H9 (cell line): ENCODE data around the gene DPM3. TPM values are rescaled to one million over a fixed set of nuclear protein-coding genes. Genes with fewer than 3 reads are reported as not detected.

ENCODE experiments used
- DNase-seq: peaks from one replicate; pipeline ENCODE4 v3.0.0-alpha.2; 2017
- H2AFZ ChIP-seq: one replicate; pipeline ENCODE4 v1.6.1; 2013; ENCODE audit warnings: mild to moderate bottlenecking, low read length, control low read depth, moderate library complexity
- H2AK5ac ChIP-seq: 2 replicates; pipeline ENCODE4 v1.6.1; 2013; ENCODE audit warnings: low read length, control low read depth, mixed read lengths; ENCODE audit not compliant: insufficient read length
- H2BK120ac ChIP-seq: one replicate; pipeline ENCODE4 v1.6.1; 2013; ENCODE audit warnings: low read depth, mild to moderate bottlenecking, low read length, control low read depth, inconsistent platforms; ENCODE audit not compliant: poor library complexity, severe bottlenecking
- H2BK12ac ChIP-seq: 2 replicates; pipeline ENCODE4 v1.6.1; 2013; ENCODE audit warnings: low read length, control low read depth, mixed read lengths, low read depth; ENCODE audit not compliant: insufficient read length
- H2BK15ac ChIP-seq: 2 replicates; pipeline ENCODE4 v1.6.1; 2013; ENCODE audit warnings: low read depth, low read length, control low read depth
- H2BK20ac ChIP-seq: one replicate; pipeline ENCODE4 v1.6.1; 2013; ENCODE audit warnings: low read depth, mild to moderate bottlenecking, low read length, control low read depth, inconsistent platforms; ENCODE audit not compliant: poor library complexity, severe bottlenecking
- H2BK5ac ChIP-seq: 2 replicates; pipeline ENCODE4 v1.6.1; 2013; ENCODE audit warnings: low read length, control low read depth, mixed read lengths; ENCODE audit not compliant: insufficient read length
- H3K14ac ChIP-seq: 2 replicates; pipeline ENCODE4 v1.6.1; 2013; ENCODE audit warnings: low read length, control low read depth; ENCODE audit not compliant: insufficient read depth
- H3K18ac ChIP-seq: 2 replicates; pipeline ENCODE4 v1.6.1; 2013; ENCODE audit warnings: low read depth, mild to moderate bottlenecking, mixed read lengths, low read length, control low read depth; ENCODE audit not compliant: insufficient read length
- H3K23ac ChIP-seq: 2 replicates; pipeline ENCODE4 v1.6.1; 2013; ENCODE audit warnings: low read length, control low read depth, mixed read lengths, low read depth; ENCODE audit not compliant: insufficient read length
- H3K23me2 ChIP-seq: 2 replicates; pipeline ENCODE4 v1.6.1; 2013; ENCODE audit warnings: low read depth, mild to moderate bottlenecking, mixed read lengths, low read length, control low read depth; ENCODE audit not compliant: insufficient read length, poor library complexity, severe bottlenecking
- H3K27ac ChIP-seq: 2 replicates; pipeline ENCODE4 v1.5.1; 2013; ENCODE audit warnings: low read length, control low read depth, mixed read lengths, low read depth; ENCODE audit not compliant: insufficient read length
- H3K27me3 ChIP-seq: 2 replicates; pipeline ENCODE4 v1.6.1; 2013; ENCODE audit warnings: low read length, control low read depth, inconsistent platforms; ENCODE audit not compliant: insufficient read depth
- H3K4ac ChIP-seq: 2 replicates; pipeline ENCODE4 v1.6.1; 2013; ENCODE audit warnings: low read depth, mild to moderate bottlenecking, control low read depth, inconsistent platforms, low read length, moderate library complexity
- H3K4me1 ChIP-seq: 2 replicates; pipeline ENCODE4 v1.6.1; 2013; ENCODE audit warnings: low read length, control low read depth, inconsistent platforms; ENCODE audit not compliant: insufficient read depth
- H3K4me2 ChIP-seq: 2 replicates; pipeline ENCODE4 v1.6.1; 2013; ENCODE audit warnings: low read length, control low read depth, mixed read lengths; ENCODE audit not compliant: insufficient read length, insufficient read depth
- H3K56ac ChIP-seq: 2 replicates; pipeline ENCODE4 v1.6.1; 2013; ENCODE audit warnings: low read depth, mild to moderate bottlenecking, mixed read lengths, low read length, control low read depth; ENCODE audit not compliant: insufficient read length
- H3K79me1 ChIP-seq: 2 replicates; pipeline ENCODE4 v1.6.1; 2013; ENCODE audit warnings: low read depth, mild to moderate bottlenecking, moderate library complexity, low read length, control low read depth, inconsistent platforms; ENCODE audit not compliant: insufficient read depth, poor library complexity, severe bottlenecking
- H3K79me2 ChIP-seq: 2 replicates; pipeline ENCODE4 v1.6.1; 2013; ENCODE audit warnings: low read length, control low read depth, inconsistent platforms; ENCODE audit not compliant: insufficient read depth
- H3K9ac ChIP-seq: 2 replicates; pipeline ENCODE4 v1.6.1; 2013; ENCODE audit warnings: low read length, control low read depth, mixed read lengths; ENCODE audit not compliant: insufficient read length; ENCODE audit errors: extremely low read depth
- H3K9me3 ChIP-seq: one replicate; pipeline ENCODE4 v1.6.1; 2013; ENCODE audit warnings: low read depth, low read length, inconsistent platforms; ENCODE audit not compliant: control insufficient read depth
- H3T11ph ChIP-seq: one replicate; pipeline ENCODE4 v1.6.1; 2013; ENCODE audit warnings: mild to moderate bottlenecking, low read length, control low read depth, inconsistent platforms
- H4K20me1 ChIP-seq: one replicate; pipeline ENCODE4 v1.6.1; 2013; ENCODE audit not compliant: control insufficient read depth, insufficient read length, insufficient read depth
- H4K5ac ChIP-seq: 2 replicates; pipeline ENCODE4 v1.6.1; 2013; ENCODE audit warnings: low read depth, mild to moderate bottlenecking, mixed read lengths, low read length, control low read depth; ENCODE audit not compliant: insufficient read length
- H4K8ac ChIP-seq: replicated peaks from 2 replicates; pipeline ENCODE4 v1.6.1; 2013; ENCODE audit warnings: low read length, control low read depth, mixed read lengths, low read depth; ENCODE audit not compliant: insufficient read length
- H4K91ac ChIP-seq: 2 replicates; pipeline ENCODE4 v1.6.1; 2013; ENCODE audit warnings: low read depth, mild to moderate bottlenecking, moderate library complexity, mixed read lengths, low read length, control low read depth; ENCODE audit not compliant: insufficient read length
- H3K27ac Mint-ChIP-seq, 3 experiments: 2 replicates in 2 of 3; 3 replicates in 1 of 3; pipeline ENCODE4 v1.8.0; 2020 to 2021; ENCODE audit warnings: mixed read lengths in 3 of 3, mild to moderate bottlenecking in 1 of 3, moderate library complexity in 1 of 3
- H3K27me3 Mint-ChIP-seq: 2 replicates; pipeline ENCODE4 v1.8.0; 2021; ENCODE audit warnings: low read depth, mild to moderate bottlenecking, moderate library complexity, mixed read lengths
- H3K36me3 Mint-ChIP-seq, 3 experiments: 2 replicates in 2 of 3; 3 replicates in 1 of 3; pipeline ENCODE4 v1.8.0; 2020 to 2021; ENCODE audit warnings: low read depth in 3 of 3, mixed read lengths in 3 of 3; ENCODE audit not compliant: insufficient read depth in 1 of 3
- H3K4me1 Mint-ChIP-seq, 2 experiments: 2 replicates each; pipeline ENCODE4 v1.8.0; 2020; ENCODE audit warnings: mixed read lengths in 2 of 2
- H3K4me3 Mint-ChIP-seq, 2 experiments: 2 replicates in 1 of 2; 3 replicates in 1 of 2; pipeline ENCODE4 v1.8.0; 2020 to 2021; ENCODE audit warnings: mild to moderate bottlenecking in 2 of 2, mixed read lengths in 2 of 2, moderate library complexity in 1 of 2
- H3K9me3 Mint-ChIP-seq, 2 experiments: 2 replicates in 1 of 2; 3 replicates in 1 of 2; pipeline ENCODE4 v1.8.0; 2020; ENCODE audit warnings: mild to moderate bottlenecking in 2 of 2, mixed read lengths in 2 of 2, moderate library complexity in 1 of 2
- WGBS: extraction: QIAGEN DNeasy Blood & Tissue Kit; methylation state at CpG from one replicate; pipeline ENCODE4 v1.1.7; 2013; ENCODE audit warnings: missing lambda C conversion rate, low lambda C conversion rate, mixed read lengths; ENCODE audit not compliant: insufficient read length; ENCODE audit errors: extremely low coverage; 5-methylcytosine and 5-hydroxymethylcytosine counted together
- total RNA-seq: library from RNA; stranded (reverse); gene quantifications from 2 replicates; pipeline ENCODE4 v1.2.1, GENCODE V29; 2021
- TF ChIP-seq, protein P1 (sequence below): fragments of 200-600 bp; sonication (generic); conservative IDR thresholded peaks from 3 replicates; pipeline ENCODE4 v1.8.0; 2021; ENCODE audit warnings: antibody characterized with exemption, mild to moderate bottlenecking

DPM3 gene
- total RNA-seq, 1 experiment from 2014 or later: 48.5 TPM

GRCh38 chr1:155188268-155188667, 47.9 kb upstream of the DPM3 start:
- H3K4me1 ChIP-seq: peaks cover 5% of the 10 kb centered on the region
- no peak overlapping the region for H3K18ac ChIP-seq
- no peak overlapping the region for H3K27ac ChIP-seq
- no peak overlapping the region for H3K4me2 ChIP-seq
- Mint-ChIP-seq H3K27ac (peak overlapping the region; percentile 32 to 95 (median 82)), H3K4me1 (peaks cover 24 to 40% of the 10 kb centered on the region in 2 experiments), H3K4me3 (no peak overlapping the region; a peak in 1 of 5 replicates), H3K36me3 (peaks cover 3 to 14% (median 10%) of the 10 kb centered on the region in 3 experiments; a peak in 6 of 7 replicates), H3K9me3 (peaks cover 0 to 2% of the 10 kb centered on the region in 2 experiments; a peak in 1 of 5 replicates), H3K27me3 (peaks cover 5% of the 10 kb centered on the region)
- H2BK15ac ChIP-seq: no peak overlapping the region
- DNase-seq: no peak
- no CpG with 5 or more reads among the region's 14 CpGs for WGBS
- no peak overlapping the region for H3K4ac ChIP-seq
- no peak overlapping the region for H4K5ac ChIP-seq
- H2BK20ac ChIP-seq: no peak overlapping the region
- H3K23ac ChIP-seq: no peak overlapping the region
- no peak overlapping the region for H3K56ac ChIP-seq
- TF ChIP-seq, protein P1, sequence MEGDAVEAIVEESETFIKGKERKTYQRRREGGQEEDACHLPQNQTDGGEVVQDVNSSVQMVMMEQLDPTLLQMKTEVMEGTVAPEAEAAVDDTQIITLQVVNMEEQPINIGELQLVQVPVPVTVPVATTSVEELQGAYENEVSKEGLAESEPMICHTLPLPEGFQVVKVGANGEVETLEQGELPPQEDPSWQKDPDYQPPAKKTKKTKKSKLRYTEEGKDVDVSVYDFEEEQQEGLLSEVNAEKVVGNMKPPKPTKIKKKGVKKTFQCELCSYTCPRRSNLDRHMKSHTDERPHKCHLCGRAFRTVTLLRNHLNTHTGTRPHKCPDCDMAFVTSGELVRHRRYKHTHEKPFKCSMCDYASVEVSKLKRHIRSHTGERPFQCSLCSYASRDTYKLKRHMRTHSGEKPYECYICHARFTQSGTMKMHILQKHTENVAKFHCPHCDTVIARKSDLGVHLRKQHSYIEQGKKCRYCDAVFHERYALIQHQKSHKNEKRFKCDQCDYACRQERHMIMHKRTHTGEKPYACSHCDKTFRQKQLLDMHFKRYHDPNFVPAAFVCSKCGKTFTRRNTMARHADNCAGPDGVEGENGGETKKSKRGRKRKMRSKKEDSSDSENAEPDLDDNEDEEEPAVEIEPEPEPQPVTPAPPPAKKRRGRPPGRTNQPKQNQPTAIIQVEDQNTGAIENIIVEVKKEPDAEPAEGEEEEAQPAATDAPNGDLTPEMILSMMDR: no peak
- no peaks in the 10 kb centered on the region for H3K27me3 ChIP-seq
- H2BK120ac ChIP-seq: no peak overlapping the region
- no peak overlapping the region for H4K8ac ChIP-seq
- H3T11ph ChIP-seq: no peak overlapping the region
- no peaks in the 10 kb centered on the region for H3K79me1 ChIP-seq
- no peak overlapping the region for H3K14ac ChIP-seq
- no peak overlapping the region for H2BK5ac ChIP-seq
- H4K91ac ChIP-seq: no peak overlapping the region
- no peak overlapping the region for H3K9ac ChIP-seq
- no peaks in the 10 kb centered on the region for H3K79me2 ChIP-seq
- H2AK5ac ChIP-seq: no peak overlapping the region
- no peaks in the 10 kb centered on the region for H3K9me3 ChIP-seq
- no peak overlapping the region for H2AFZ ChIP-seq
- H4K20me1 ChIP-seq: no peaks in the 10 kb centered on the region
- no peak overlapping the region for H2BK12ac ChIP-seq
- peaks cover 4% of the 10 kb centered on the region for H3K23me2 ChIP-seq
